Hematopoietic multipotent progenitor cell treated with erythropoietin and hydrocortisone succinate and interleukin-3 and kit ligand, for 4 days (in vitro differentiated cells): ENCODE results near the gene CKAP2.
"Not testable (repeated sequence)": the region's sequence is repeated elsewhere in the genome, so short reads cannot be mapped to it uniquely, and the experiment has no call there.

ENCODE experiments used
- DNase-seq: peaks from one replicate; pipeline ENCODE4 v3.0.0-alpha.2; 2015

Gene CKAP2

GRCh38 chr13:52454820-52455676 is at the start of gene CKAP2:
TSS of gene CKAP2 (plus strand) at chr13:52455478. CDS start at chr13:52455557, 79 bp downstream.
- peak; percentile 99 for DNase-seq

- peak; percentile 43 for DNase-seq
Observed at GRCh38 chr13:52405767-52406494, 49.3 kb upstream of the CKAP2 start, which contains the start of gene THSD1. TSS of gene THSD1 (minus strand) at chr13:52406172. CDS start at chr13:52402600, 3,572 bp downstream.

DNA sequence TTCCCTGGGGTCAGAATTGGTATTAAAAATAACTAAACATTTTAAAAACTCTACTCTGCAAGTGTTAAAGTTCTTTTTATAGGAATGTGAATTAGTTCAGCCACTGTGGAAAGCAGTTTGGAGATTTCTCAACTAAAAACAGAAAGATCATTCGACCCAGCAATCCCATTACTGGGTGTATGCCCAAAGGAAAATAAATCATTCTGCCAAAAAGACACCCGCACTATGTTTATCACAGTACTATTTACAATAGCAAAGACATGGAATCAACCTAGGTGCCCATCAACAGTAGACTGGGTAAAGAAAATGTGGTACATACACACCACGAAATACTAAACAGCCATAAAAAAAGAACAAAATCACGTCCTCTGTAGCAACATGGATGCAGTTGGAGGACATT is 48.6 kb upstream of the CKAP2 start:
- DNase-seq, result no peak

- not testable (repeated sequence) for DNase-seq
Observed at GRCh38 chr13:52407436-52407835, 47.8 kb upstream of the CKAP2 start.

DNA sequence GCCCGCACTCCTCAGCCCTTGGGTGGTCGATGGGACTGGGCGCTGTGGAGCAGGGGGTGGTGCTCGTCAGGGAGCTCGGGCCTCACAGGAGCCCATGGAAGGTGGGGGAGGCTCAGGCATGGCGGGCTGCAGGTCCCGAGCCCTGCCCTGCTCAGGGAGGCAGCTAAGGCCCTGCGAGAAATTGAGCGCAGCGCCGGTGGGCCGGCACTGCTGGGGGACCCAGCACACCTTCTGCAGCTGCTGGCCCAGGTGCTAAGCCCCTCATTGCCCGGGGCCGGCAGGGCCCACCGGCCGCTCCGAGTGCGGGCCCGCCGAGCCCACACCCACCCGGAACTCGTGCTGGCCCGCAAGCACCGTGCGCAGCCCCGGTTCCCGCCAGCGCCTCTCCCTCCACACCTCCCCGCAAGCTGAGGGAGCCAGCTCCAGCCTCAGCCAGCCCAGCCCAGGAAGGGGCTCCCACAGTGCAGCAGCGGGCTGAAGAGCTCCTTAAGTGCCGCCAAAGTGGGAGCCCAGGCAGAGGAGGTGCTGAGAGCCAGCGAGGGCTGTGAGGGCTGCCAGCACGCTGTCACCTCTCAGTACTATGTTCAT is 47.1 kb upstream of the CKAP2 start:
- DNase-seq, result not testable (repeated sequence)

DNA sequence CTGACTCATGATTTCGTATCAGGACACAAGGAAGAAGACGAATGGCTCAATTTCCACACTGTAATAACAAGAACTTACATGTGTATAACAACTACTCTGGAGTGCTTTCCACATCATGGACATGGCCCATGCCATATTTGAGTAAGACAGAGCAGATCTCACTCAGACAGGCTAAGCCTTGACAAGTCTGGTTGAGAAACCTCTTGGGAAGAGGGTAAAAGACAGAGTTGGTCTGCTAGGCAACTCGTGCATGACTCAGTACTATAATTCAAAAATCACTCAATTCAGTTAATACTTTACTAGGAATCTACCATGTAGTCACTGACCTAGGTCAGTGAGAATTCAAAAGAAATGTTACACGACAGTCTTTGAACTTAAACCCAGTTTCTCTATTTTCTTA is 43.6 kb upstream of the CKAP2 start:
- DNase-seq, result no peak

GRCh38 chr13:52412128-52412527 is 43.1 kb upstream of the CKAP2 start:
- no peak for DNase-seq

DNA sequence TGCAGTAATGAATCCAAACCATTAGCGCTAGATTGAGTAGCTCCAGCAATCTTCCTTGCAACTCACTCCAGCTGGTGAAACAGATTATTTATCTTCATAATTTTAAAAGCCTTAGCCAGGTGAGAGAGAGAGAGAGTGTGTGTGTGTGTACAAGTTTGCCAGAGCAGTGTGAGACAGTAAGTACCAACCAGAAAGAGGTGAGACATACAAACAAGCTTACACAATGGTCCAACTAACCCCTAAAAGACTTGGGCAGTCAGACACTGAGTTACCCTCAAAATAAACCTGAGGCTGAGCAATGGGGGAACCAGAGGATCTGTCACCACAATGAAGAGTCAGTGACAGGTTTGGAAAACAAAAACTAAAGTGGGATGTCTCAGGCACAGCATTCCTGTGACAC is 41.2 kb upstream of the CKAP2 start:
- DNase-seq, result no peak

DNA sequence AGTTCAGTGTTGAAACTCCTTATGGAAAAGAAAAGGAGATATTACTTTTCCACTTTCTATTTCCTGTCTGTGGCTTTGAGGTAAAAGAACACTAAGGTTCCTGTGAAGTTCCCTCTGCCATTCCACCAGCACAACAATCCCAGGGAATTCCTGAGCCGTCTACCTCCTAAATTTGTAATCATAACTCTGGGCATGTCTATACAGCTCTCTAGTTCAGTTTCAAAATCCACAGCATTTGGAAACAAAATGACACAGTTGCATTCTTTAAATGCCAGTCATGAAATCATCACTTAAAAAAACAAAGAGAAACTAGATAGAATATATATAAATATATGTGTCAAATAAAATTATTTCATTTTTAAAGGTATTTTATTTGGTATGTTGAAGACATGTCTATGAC is 40.3 kb upstream of the CKAP2 start:
- DNase-seq, result no peak

DNA sequence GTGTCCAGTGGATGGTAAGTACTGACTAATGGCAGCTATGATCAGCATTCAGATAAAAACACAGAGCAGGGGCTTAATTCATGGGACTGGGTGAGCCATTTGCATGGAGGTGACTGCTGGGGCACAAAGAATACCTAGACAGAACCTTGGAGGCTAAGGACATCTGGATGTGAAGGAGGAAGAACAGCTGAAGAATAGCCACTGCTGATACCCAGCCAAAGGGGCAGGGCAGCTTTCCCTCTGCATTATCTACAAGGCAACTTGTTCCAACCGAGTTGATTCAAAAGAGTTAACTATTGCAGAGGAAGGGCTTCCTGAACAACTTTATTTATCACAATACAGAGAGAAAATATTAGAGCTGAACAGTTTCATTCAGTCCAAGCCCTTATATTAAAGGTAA is 36.2 kb upstream of the CKAP2 start:
- DNase-seq, result peak; percentile 33

- peak; percentile 69 for DNase-seq
Observed at GRCh38 chr13:52421216-52421615, 34.1 kb upstream of the CKAP2 start.

DNA sequence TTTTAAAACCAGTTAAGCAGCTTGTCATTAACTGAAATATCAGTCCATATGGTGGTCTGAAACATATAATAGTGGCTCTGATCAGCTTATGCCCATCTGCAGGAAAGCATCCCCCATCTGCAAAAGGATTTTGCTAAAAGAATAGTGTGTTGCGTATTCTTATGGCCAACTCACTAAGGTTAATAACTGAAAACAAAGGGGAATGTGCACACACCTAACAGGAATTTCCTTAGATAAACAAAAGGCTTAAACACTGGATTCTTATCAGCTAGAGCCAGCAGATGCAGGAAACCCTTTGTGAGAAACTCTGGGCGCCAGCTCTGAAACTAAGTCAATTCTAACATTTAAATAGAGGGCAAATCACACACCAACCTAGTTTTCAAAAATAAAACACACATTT is 27.0 kb upstream of the CKAP2 start:
- peak; percentile 64 for DNase-seq

GRCh38 chr13:52432456-52432855 is 22.8 kb upstream of the CKAP2 start:
- DNase-seq, result no peak

GRCh38 chr13:52446265-52446664 is 9.0 kb upstream of the CKAP2 start:
- DNase-seq, result peak; percentile 28

DNA sequence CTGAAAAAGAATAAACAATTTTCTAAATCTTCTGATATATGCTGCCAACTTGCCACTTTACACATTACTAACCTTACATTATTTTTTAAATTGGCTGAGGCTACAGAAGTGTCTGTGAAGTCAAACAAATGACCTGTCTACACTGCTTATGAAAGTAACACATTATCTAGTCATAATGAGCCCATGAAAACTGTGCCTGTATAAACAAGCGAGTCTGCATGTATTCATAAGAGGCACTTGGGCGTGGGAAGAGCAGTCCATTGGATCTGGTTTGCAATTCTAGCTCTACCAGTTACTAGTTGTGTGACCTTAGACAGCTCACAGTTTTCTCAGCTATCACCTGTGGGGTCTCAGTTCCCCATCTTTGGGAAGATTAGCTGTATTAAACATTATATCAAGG is 7.9 kb upstream of the CKAP2 start:
- no peak for DNase-seq

DNA sequence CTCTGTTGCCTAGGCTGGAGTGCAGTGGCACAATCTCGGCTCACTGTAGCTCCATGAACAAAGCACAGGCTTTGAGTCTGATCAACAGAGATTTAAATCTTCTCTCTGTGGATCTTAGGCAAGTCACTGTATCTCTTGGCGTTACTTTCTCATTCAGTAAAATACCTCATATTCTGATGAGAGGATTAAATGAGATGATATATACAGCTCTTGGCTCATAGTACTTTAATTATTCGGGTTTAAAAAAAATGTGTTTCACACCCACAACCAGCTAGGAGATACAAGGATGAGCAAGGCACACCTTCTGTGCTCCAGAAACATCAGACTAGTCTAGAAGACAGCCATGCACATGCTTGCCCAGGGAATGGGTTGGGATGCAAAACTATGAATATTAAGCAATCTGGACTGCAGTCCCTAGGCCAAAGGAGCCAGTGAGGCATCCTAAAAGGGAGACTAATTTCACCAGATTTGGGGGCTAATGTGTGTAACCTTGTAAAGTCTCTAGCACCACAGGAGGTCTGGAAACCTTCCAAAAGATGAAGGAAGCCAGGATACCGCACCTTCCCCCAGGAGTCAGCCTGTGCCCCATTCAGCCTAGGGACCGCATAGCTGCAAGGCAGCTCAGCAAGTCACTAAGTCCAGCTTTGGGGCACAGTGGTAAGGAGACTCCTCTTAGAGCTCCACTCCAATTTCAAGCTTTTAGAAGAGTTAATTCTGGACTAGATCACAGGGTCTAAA is 7.3 kb upstream of the CKAP2 start:
- DNase-seq, result no peak

DNA sequence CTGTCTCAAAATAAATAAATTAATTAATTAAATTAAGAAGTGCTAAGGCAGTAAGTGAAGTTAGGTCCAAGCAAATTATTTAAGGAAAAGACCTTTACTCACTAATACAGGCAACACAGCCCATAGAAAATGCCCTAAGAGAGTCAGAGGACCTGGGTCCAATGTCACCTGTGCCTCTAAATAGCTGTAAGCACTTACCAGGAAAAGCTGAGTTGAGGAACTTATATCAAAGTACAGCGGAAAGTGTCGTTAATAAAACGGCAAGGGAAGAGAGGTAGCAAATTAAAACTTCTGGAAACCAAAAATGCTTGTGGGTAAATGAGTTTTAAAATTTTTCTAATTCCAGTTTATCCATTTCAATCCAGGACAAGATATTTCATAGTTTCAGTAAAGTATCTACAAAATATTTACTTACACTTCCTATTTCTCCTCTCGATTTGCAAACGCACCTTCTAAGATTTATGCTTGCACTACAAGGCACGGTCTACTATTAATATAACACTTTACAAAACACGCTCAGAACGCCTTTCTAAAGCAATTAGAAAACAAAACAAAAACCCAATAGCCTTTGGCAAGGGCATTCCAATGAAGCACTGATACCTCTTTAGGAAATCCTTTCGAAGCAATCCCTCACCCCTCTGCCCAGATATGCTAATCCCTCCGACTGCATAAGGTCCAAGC is 5.8 kb upstream of the CKAP2 start:
- DNase-seq, result peak; percentile 22

- DNase-seq, result peak; percentile 98
Observed at GRCh38 chr13:52450012-52450792, 5.1 kb upstream of the CKAP2 start, which contains the start of gene VPS36. TSS of gene VPS36 (minus strand) at chr13:52450634. CDS start at chr13:52450594, 40 bp downstream.

DNA sequence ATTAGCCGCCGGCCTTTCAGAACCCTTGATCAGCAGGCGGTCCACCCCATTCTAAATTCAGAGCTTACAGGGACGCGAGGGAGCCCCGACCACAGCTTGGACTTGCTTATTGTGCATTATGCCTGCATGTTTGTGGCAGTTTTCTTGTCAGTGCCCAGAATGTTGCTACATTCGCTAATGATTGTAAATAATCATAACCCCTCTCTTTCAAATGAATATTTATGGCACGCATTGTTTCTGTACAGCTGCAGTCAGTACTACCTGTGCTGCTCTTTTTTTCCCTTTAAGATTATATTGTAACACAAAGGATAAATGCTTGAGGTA is 4.5 kb upstream of the CKAP2 start:
- DNase-seq, result no peak

DNA sequence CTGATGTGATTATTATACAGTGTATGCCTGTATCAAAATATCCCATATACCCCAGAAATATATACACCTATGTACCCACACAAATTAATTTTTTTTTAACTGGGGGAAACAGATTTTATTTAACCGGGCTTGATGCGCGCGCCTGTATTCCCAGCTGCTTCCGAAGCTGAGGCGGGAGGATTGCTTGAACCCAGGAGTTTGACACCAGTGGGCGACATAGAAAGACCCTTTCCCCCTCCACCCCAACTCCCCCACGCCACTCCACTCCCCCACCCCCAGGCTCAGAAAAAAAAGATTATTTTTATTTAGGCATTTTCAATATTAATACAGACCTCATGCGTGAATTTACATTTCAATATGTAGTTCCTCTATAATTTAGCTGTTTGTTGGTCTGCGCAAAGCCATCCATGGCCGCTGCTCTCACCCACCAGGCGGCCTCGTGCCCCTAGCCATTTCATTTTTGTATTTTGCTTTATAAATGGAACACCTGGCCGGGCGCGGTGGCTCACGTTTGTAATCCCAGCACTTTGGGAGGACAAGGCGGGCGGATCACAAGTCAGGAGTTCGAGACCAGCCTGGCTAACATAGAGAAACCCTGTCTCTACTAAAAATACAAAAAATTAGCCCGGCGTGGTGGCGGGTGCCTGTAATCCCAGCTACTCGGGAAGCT is 4.0 kb upstream of the CKAP2 start:
- no peak for DNase-seq

- DNase-seq, result no peak
Observed at GRCh38 chr13:52452470-52452869, 2.8 kb upstream of the CKAP2 start.
